HL-60 (cell line): ENCODE results near the gene SLC22A7.

Experiments used
- CTCF ChIP-seq: IDR thresholded peaks from one replicate; pipeline ENCODE4 v1.5.1; 2011; ENCODE audit warnings: low read length, control low read depth, inconsistent platforms; ENCODE audit not compliant: insufficient read depth
- POLR2AphosphoS5 ChIP-seq: IDR thresholded peaks from 2 replicates; pipeline ENCODE4 v1.6.1; 2012; ENCODE audit warnings: low read depth

GRCh38 chr6:43347444-43347843 lies 49.4 kb downstream of the SLC22A7 start:
- TF ChIP-seq POLR2AphosphoS5 (no peak), CTCF (no peak)
